Posterior vena cava (tissue), 2 donors: ENCODE measurements around the gene CDH13. TPM values are rescaled to one million over a fixed set of nuclear protein-coding genes. Genes with fewer than 3 reads are reported as not detected.

Experiments used
- DNase-seq: peaks from one replicate; pipeline ENCODE4 v3.0.0-alpha.2; 2020; ENCODE audit warnings: low spot score
- intact Hi-C, 2 donors: fragments of 100-400 bp; cut with DNase I; formaldehyde crosslinking; loops; one replicate each; pipeline versions ENCODE4 v1.14.1 to v1.14.2; 2022 to 2023
- total RNA-seq, 2 donors: library from RNA; stranded (reverse); fragmentation: NEBNext Ultra II Directional; extraction: Animal tissue kit (Norgen Biotek cat#: 25700); gene quantifications; one replicate each; pipeline ENCODE4 v1.2.1, GENCODE V29; 2021
- donor health status: DM: yes; HTN: yes; CAD: no.
- donor health status: DM: yes; HTN: yes; CAD: no.

Gene CDH13
- total RNA-seq, 2 donors from 2014 or later = 32.0 to 81.7 TPM

DNA sequence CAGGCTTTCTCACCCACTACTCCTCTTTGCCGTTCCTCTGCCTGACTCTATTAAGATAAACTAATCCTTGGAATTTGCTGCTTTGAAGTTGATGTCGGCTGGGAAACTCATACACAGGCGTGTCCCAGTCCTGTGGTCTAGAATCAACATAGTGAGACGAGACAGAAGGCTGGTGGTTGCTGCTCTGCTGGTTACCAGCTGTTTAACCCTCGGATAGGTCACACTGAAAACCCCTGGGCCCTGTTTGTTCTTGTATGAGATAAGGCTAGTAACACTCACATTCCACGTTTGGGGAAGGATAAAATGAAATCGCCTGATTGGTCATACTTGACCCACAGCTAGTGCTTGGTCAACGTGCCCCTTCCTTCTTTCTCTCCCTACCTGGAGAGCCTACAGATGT, 517.0 kb downstream of the CDH13 start:
- intact Hi-C loops = no loop called here
- no peak for DNase-seq

DNA sequence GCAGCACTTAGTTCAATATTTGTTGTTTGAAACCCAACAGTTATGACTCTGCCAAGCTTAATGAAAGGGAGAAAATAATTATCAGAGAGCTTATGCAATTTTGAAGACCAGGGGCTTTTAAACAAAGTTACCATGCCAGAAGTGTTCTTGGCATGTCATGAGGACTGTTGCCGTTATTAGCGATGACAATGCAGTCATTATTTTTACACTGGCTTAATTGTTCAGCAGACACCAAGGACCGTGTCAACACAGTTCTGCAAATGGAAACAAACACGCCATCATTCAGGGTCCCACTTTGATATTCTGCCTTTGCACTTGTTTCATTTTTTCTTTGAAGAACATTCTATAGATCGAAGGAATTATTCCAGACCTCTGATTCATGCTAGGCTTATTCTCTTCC, 518.5 kb downstream of the CDH13 start:
- no peak for DNase-seq

GRCh38 chr16:83147244-83147643, 520.5 kb downstream of the CDH13 start:
- no peak for DNase-seq
- intact Hi-C loops = no loop called here

More for the DNA sequence above, 518.5 kb downstream of the CDH13 start:
- intact Hi-C loops = no loop called here

GRCh38 chr16:83158320-83158957, 531.7 kb downstream of the CDH13 start:
- no peak for DNase-seq
- intact Hi-C loops = no loop called here

DNA sequence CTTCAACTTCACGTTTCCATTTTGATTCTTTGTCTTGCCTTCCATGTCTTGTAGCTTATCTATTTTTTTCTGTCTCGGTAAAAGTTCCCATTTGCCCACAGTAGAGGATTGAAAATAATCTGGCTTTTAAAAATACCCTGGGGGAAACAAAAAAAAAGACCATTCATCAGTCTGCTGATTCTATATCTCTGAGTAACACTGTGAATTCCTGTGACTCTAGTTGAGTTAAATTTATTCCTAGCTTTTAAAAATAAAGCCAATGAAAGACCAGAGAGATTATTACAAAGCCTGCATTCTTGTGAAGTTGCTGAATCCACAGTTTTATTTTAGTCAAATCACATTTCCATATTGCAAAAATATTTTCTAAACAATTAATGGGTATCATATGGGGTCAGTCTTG, 532.3 kb downstream of the CDH13 start:
- intact Hi-C loops = no loop called here
- DNase-seq = no peak

DNA sequence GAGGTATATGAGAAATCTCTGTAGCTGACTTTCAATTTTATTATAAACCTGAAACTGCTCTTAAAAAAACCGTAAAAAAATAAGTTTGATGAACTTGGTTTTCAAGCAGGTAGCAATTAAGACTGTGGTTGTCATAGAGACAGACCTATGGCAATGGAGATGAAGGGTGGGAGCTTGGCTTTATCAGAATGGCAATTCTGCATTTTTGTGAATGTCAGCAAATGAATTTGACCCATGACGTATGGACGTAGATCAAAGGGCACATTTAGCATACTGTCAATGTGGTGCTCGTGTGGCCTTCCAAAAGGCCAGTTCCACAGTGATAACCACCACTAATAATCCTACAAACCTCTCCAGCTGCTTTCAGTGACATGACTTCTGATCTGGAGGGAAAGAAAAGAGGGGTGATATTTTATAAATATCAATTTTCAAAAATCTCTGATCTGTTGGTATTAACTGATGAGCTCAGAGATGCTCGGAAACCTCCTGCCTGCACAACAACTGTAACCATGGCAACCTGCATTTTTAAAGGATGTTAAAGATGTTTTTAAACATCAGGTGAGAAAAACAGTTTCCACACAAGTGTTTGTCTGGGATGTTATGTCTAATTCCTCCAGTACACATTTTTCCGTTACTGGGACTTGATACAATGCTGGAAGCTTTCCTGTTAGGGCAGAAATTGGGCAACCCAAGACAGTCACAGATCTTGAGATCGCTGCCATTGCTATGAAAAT, 533.7 kb downstream of the CDH13 start:
- intact Hi-C loops = no loop called here
- no peak for DNase-seq

DNA sequence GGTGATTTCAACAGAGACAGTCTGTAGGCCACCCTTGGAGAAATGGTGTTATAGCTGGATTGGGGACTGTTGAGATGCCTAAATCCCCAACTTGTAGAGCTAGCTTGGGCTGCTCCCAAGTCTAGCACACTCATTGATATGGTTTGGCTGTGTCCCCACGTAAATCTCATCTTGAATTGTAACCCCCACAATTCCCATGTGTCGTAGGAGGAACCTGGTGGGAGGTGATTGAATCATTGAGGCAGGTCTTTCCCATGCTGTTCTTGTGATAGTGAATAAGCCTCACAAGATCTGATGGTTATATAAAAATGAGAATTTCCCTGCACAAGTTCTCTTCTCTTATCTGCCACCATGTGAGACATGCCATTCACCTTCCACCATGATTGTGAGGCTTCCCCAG, 536.0 kb downstream of the CDH13 start:
- DNase-seq = no peak
- intact Hi-C loops = no loop called here

- DNase-seq = no peak
- intact Hi-C loops = no loop called here
Measured at GRCh38 chr16:83164816-83165215, 538.0 kb downstream of the CDH13 start.

- intact Hi-C loops = no loop called here
- DNase-seq = no peak
Measured at GRCh38 chr16:83171396-83171795, 544.6 kb downstream of the CDH13 start.

GRCh38 chr16:83174671-83175070, 547.9 kb downstream of the CDH13 start:
- intact Hi-C loops = no loop called here
- DNase-seq = no peak

DNA sequence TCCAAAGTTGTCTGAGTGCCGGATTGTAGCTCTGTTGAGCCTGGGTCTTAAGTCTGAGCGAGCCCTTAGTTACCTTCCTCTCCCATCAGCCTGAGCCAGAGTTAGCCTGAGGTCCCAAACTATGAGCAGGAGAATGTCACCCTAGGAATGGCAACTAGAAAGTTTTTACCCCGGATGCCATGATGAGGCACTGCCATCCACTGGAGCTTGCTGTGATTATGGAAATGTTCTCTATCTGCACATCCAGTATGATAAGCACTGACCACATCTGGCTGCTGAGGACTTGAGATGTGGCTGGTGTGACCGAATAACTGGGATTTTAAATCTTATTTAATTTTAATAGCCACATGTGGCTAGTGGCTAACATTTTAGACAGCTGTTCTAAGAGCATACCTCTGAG, 550.0 kb downstream of the CDH13 start:
- DNase-seq = no peak
- intact Hi-C loops = no loop called here

DNA sequence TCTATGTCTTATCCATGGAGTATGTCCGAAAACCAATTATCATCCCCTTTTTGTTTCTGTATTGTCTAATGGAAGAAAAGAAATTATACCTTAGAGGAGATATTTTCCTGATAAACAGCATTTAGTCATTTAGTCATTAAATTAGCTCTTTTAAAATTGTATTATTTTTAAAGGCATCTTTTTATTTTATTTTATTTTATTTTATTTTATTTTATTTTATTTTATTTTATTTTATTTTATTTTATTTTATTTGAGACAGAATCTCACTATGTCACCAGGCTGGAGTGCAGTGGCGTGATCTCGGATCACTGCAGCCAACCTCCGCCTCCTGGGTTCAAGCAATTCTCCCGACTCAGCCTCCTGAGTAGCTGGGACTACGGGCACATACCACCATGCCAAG, 559.1 kb downstream of the CDH13 start:
- intact Hi-C loops = no loop called here
- DNase-seq = no peak

DNA sequence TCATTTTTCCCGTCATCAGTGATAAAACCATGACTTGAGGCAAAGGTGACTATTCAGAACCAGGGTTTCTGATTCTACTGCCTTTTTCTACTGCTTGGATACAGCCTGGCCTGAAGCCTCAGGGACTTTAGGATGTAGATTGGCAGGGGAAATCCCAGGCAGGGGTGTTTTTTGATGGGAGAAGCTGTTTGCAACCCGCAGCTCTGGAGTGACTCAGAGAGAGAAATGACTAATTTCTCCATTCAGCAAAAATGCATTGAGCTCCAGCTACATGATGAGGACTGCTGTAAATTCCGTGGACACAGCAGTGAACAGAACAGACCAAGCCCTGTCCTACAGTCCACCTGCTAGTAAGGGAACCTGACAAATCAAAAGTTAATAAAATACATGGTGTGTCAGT, 560.6 kb downstream of the CDH13 start:
- DNase-seq = no peak
- intact Hi-C loops = no loop called here

- no peak for DNase-seq
- intact Hi-C loops = no loop called here
Measured at GRCh38 chr16:83196796-83197195, 570.0 kb downstream of the CDH13 start.

DNA sequence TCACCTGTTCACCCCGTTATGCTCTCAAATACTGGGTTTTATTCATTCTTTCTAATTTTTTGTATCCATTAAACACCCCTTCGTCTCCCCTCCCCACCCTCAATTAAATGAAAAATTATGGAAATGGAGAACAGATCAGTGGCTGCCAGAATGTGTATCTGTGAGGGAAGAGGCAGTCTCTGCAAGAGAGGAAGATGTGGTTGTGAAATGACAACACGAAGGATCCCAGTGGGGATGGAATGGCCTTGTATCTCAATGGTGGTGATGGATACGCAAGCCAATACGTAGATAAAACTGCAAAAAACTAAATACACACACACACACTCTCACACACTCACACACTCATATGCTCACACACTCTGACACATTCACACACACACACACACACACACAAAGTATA, 570.7 kb downstream of the CDH13 start:
- intact Hi-C loops = no loop called here
- no peak for DNase-seq

DNA sequence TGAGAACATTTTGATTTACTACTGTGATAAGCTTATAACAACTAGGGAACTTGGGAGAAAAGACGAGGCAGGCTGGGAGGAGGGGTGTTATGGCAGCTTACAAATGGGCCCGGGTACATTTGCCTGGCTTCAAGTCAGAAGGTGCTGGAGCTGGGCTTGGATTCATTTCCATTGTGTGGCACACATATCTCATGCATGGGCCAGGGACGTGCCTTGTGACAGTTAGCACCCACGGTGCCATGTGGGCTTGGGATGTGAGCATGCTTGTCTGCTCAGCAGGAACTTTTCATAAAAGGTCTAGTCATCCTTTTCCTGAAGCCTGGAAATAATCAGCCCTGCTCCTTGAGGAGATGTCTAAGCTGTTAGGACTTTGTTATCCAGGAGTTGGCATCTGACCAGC, 572.2 kb downstream of the CDH13 start:
- intact Hi-C loops = no loop called here
- DNase-seq = no peak

GRCh38 chr16:83200005-83200779, 573.4 kb downstream of the CDH13 start:
- DNase-seq = no peak
- intact Hi-C loops = no loop called here

GRCh38 chr16:83201748-83202147, 575.0 kb downstream of the CDH13 start:
- DNase-seq = no peak
- intact Hi-C loops = no loop called here

GRCh38 chr16:83205896-83206295, 579.1 kb downstream of the CDH13 start:
- no peak for DNase-seq
- intact Hi-C loops = no loop called here

- intact Hi-C loops = no loop called here
- DNase-seq = no peak
Measured at GRCh38 chr16:83206426-83206825, 579.7 kb downstream of the CDH13 start.

GRCh38 chr16:83211711-83212110, 584.9 kb downstream of the CDH13 start:
- no peak for DNase-seq
- intact Hi-C loops = no loop called here
